ENCODE data around the gene HPS4. TPM values are rescaled to one million over a fixed set of nuclear protein-coding genes. Genes with fewer than 3 reads are reported as not detected.

HPS4 gene
- total RNA-seq, 1 experiment from 2014 or later: 48.1 TPM

- Mint-ChIP-seq H3K27me3 (ENCODE audit: low read depth) (no peaks in the 10 kb centered on the region), H3K36me3 (no peaks in the 10 kb centered on the region), H3K9me3 (no peaks in the 10 kb centered on the region), H3K4me3 (no peak overlapping the region), H3K27ac (peak overlapping the region; percentile 12; the same call in 1 of the 2 replicates), H3K4me1 (peaks cover 5% of the 10 kb centered on the region)
- TF ChIP-seq ZNF121 (CRISPR knock-in tag; IDR thresholded peaks at IDR 0.05) (no peak), CDX4 (CRISPR knock-in tag; IDR thresholded peaks at IDR 0.05; ENCODE audit: borderline replicate concordance) (no peak), GRHL2 (CRISPR knock-in tag; IDR thresholded peaks at IDR 0.05; ENCODE audit: insufficient replicate concordance, severe bottlenecking) (no peak), ZNF423 (CRISPR knock-in tag; IDR thresholded peaks at IDR 0.05) (no peak), EMX1 (CRISPR knock-in tag; IDR thresholded peaks at IDR 0.05) (no peak), NR1H2 (CRISPR knock-in tag; IDR thresholded peaks at IDR 0.05) (no peak), MYBL2 (CRISPR knock-in tag; IDR thresholded peaks at IDR 0.05) (no peak), SMAD4 (CRISPR knock-in tag; IDR thresholded peaks at IDR 0.05) (no peak), ZNF532 (CRISPR knock-in tag; IDR thresholded peaks at IDR 0.05; ENCODE audit: borderline replicate concordance) (no peak), ZNF396 (CRISPR knock-in tag; IDR thresholded peaks at IDR 0.05; ENCODE audit: borderline replicate concordance) (no peak), SOX15 (CRISPR knock-in tag; IDR thresholded peaks at IDR 0.05) (no peak), OVOL2 (CRISPR knock-in tag; IDR thresholded peaks at IDR 0.05; ENCODE audit: borderline replicate concordance) (no peak), ESRRA (CRISPR knock-in tag; IDR thresholded peaks at IDR 0.05; ENCODE audit: borderline replicate concordance) (no peak)
- POLR2A ChIA-PET: no interaction called here
- ATAC-seq (no peak), DNase-seq (ENCODE audit: low spot score) (no peak)
- CTCF ChIA-PET: interaction anchor here (0.9 to 4.4 kb wide), 7 partner anchors 15 to 233 kb away, joined by 3 to 22 read pairs (median 4); no protein-coding TSS in a partner anchor
These were observed 37.9 kb downstream of the HPS4 start for GRCh38 chr22:26445577-26446275.

GRCh38 chr22:26444777-26445176, 38.8 kb downstream of the HPS4 start:
- ATAC-seq: no peak
- peak overlapping the region; percentile 35 for H3K27ac Mint-ChIP-seq
- no peaks in the 10 kb centered on the region for H3K27me3 Mint-ChIP-seq (ENCODE audit: low read depth)
- peaks cover 5% of the 10 kb centered on the region for H3K4me1 Mint-ChIP-seq
- no peak for DNase-seq (ENCODE audit: low spot score)
- POLR2A ChIA-PET: no interaction called here
- no peaks in the 10 kb centered on the region for H3K9me3 Mint-ChIP-seq
- CTCF ChIA-PET: interaction anchor here (2.5 kb wide), 1 partner anchor 78 kb away, joined by 6 read pairs; no protein-coding TSS in a partner anchor
- no peaks in the 10 kb centered on the region for H3K36me3 Mint-ChIP-seq
- no peak overlapping the region for H3K4me3 Mint-ChIP-seq
- TF ChIP-seq PRDM15 (CRISPR knock-in tag; IDR thresholded peaks at IDR 0.05) (no peak), TCF7 (CRISPR knock-in tag; IDR thresholded peaks at IDR 0.05; ENCODE audit: low read depth) (no peak), NFE2L1 (CRISPR knock-in tag; IDR thresholded peaks at IDR 0.05) (no peak), SOX15 (CRISPR knock-in tag; IDR thresholded peaks at IDR 0.05) (no peak), SMAD3 (CRISPR knock-in tag; IDR thresholded peaks at IDR 0.05; ENCODE audit: borderline replicate concordance) (no peak), FOXP4 (CRISPR knock-in tag; IDR thresholded peaks at IDR 0.05) (no peak), FOXP1 (CRISPR knock-in tag; IDR thresholded peaks at IDR 0.05; ENCODE audit: borderline replicate concordance) (no peak)
- TF ChIP-seq, protein P1, sequence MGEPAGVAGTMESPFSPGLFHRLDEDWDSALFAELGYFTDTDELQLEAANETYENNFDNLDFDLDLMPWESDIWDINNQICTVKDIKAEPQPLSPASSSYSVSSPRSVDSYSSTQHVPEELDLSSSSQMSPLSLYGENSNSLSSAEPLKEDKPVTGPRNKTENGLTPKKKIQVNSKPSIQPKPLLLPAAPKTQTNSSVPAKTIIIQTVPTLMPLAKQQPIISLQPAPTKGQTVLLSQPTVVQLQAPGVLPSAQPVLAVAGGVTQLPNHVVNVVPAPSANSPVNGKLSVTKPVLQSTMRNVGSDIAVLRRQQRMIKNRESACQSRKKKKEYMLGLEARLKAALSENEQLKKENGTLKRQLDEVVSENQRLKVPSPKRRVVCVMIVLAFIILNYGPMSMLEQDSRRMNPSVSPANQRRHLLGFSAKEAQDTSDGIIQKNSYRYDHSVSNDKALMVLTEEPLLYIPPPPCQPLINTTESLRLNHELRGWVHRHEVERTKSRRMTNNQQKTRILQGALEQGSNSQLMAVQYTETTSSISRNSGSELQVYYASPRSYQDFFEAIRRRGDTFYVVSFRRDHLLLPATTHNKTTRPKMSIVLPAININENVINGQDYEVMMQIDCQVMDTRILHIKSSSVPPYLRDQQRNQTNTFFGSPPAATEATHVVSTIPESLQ (CRISPR knock-in tag; IDR thresholded peaks at IDR 0.05): no peak

Measured in WTC11 (cell line).